GM19043 (cell line): ENCODE data around the gene MYH9.

ENCODE experiments used
- ATAC-seq: cut with Tn5 transposase; IDR thresholded peaks from one replicate; pipeline ENCODE4 v1.9.1; 2021; ENCODE audit warnings: low read depth; ENCODE audit not compliant: unreplicated experiment

Gene MYH9

DNA sequence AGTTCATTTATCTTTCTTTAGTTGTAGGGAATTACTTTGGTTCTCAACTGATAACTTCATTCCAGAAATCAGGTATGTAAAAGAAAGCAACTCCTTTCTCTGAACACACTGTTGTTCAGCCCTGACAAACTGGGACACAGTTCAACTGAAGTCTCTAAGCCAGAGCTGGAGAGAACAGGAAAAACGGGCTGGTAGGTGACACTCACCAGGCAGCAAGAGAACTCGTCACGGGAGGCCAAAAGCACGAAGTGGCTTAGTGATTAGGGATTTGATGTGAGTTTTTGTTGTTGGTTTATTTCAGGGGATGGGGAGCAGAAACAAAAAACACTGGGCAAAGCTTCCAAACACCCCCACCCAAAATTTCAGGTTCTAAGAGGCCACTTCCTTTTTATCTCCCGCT, 54.1 kb downstream of the MYH9 start:
- ATAC-seq = no peak

- ATAC-seq = no peak
These were observed 55.0 kb downstream of the MYH9 start for GRCh38 chr22:36332623-36333332.

DNA sequence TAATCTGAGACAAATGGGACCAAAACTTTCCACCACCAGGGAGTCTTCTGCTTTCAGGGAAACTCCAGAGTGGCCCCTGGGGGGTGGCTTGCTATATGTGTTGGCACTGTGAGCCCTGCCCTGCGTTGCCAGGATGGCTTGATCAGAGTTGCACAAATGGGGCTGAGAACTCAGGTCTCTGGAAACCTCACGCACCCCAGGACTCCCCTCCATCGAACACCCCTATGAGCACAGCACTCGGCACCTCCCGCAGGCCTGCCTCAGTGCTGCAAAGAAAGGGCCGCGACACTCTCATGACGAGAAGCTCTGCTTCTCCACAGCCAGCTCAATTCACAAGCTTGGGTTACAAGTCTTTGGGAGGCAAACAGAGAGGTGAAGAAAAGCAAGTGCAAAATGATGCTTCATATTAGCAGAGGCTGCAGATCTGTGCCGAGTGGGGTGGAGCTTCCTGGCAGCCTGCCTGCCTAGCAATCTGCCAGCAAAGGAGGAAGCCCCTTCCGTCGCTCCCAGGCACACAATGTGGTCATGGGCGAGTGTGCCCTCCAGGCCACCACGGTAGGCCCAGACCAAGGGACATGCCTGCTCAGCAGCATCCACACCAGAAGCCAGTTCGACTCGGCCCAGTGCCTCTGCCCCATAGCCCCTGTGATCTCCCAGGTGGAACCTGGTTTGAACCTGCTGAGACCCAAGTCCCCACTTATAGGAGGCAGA, 55.7 kb downstream of the MYH9 start:
- no peak for ATAC-seq

GRCh38 chr22:36331306-36331911, 56.4 kb downstream of the MYH9 start:
- peak; percentile 53 for ATAC-seq

DNA sequence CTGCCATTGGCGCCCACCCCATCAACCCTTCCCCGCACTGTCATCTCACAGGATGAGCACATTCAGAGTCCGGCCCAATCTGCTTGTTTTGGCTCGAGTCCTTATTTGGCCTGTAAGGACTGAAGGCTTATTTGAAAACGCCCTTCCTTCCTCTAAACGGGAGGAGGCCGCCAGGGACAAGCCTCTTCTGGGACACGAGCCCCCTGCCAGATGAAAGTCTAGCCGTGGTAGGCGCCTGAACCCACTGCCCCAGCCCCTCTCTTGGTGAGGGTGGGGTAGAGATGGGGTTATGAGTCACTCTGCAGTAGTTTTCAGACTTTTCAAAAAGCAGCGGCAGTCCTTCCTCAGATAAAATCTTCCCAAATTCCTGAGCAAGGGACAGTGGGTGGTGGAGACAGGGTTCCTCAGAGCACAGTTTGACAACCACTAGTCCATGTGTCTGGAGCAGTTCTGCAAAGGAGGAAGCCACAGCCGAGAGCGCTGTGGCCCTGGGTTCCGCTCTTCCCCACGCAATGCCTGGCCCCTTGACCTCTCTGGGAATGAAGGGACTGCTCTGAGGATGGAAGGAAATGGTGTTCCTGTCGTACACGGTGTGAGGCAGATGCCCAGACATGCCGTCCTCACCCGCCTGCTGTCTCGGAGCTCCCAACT, 57.0 kb downstream of the MYH9 start:
- no peak for ATAC-seq

DNA sequence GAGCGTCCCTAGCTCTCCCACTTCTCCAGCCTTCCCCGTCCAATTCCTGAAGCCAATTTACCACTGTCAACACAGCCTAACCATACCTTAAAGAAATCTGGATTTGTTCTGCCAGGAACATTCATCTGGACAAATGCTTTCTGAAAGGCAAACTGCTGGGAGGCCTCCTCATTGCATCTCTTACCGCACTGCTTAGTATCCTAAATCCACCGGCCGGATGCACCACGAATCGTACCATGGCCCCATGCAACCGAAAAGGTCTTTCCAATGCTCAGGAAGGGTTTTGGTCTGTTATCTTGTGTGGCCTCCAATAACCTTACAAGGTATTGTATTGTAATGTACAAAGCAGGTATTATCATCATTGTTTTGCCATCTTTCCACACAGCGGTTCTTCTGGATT, 57.6 kb downstream of the MYH9 start:
- no peak for ATAC-seq

DNA sequence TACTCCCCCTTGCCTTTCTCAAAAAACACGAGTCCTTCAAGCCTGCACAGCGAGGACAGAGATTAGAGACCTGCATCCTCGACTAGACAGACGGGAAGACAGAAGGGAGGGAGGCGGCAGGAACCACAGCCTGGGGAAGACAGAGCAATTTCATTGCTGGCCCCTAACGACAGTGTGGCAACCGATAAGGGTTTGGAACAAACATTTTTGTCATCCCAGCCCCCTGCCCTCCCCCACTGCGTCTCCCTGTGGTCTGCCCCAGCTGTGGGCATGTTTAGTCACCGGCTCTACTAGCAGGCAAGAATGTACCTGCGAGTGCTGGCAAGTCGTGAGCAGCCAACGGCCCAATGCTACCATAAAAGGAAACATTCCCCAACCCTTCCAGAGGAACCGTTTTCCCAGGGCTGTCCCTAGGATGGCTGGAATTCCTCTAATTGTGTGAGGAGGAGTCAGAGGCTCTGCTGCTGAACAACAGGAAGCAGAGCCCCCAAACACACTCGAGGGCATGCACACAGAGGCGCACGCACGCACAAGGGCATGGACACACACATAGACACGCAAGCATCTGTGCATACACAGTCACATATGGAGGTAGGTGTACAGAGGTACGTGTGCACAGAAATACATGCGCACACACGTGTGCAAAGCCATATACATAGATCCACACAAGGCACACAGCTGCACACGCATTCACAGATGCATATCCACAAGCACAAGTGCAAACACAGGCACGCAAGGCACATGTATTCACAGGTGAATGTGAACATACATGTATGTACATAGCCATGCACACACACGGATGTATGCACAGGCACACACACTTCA, 58.3 kb downstream of the MYH9 start:
- no peak for ATAC-seq

- ATAC-seq = no peak
These were observed 59.0 kb downstream of the MYH9 start for GRCh38 chr22:36328635-36329253.

- ATAC-seq = no peak
These were observed 59.7 kb downstream of the MYH9 start for GRCh38 chr22:36327922-36328551.

DNA sequence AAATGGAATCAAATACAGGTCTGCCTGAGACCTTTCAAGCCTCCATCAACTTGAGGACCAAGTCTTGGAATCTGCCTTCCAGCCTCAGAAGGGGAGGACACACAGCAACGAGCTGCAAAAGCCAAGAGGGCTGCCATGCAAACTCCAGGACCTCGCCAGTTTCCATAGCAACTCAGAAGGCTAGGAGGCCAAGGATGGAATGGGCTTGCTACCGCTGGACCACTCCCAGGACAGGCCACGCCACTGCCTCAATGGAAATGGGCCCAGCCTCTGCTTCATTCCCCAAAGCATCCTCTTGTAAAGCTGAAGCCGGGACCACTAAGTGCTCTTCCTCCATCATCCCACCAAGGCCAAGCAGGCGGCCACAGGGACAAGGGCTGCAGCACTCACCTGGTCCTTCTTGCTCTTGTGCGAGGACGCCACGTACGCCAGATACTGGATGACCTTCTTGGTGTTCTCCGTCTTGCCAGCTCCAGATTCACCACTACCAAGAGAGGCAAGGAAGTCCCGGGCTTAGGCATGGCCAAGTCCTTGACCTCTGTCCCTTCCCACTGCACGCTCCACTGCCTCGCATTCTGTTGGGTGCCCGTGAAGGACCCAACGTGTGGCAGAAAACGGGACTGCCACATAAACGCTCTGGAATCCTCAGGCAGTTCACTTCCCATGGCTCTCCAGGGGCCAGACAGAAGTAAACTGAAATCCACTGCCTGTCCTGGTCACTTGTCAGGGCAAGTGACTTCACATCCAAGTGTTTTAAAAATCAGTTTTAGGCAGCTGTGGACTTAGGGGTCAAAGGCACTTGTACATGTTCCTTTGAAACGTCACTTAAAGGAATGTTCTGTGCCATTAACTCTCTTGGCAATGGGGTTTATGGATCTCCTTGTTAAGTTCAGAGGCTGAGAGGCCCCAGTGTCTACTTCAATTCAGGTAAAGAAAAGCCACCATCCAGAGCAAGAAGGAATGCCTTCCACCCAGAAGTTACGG, 61.3 kb downstream of the MYH9 start:
- ATAC-seq = no peak

DNA sequence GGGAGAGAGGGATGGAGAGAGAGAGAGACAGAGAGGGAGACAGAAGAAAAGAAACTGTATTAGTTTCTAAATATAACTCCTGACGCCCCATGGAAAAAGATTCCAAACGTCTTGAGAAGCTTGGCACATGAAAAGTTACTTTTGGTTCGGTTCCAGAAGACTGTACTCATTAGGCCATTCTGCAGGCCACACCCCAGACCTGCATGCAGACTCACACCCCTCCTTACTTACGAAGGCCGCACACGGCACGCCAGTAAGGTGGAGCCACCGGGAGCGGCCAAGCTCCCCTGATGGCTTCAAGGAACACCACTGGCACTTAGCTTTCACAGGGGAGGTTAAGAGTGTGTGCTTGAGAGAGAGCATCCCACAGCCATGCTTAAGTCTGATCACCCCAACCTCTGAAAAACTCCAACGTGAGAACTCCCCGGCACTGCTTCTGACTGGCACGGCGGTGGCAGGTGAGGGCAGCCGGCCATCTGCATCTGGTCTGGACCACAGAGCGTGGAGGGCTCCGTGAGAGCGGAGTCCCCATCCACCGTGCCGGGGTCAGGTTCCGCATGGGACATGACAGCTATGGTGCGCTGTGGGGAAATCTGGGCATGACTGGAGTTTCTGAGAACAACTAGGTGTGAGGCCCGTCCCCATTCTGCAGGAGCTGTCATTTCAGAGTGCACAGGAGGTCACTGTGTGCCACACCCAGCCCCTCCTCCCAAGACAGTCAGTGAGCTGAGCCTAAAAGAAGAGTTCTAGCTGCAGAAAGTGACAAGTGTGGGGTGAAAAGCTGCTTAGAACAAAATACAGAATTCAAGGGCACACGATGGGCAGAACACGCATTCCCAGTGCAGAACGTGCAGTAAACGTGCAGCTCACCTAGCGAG, 62.4 kb downstream of the MYH9 start:
- no peak for ATAC-seq

DNA sequence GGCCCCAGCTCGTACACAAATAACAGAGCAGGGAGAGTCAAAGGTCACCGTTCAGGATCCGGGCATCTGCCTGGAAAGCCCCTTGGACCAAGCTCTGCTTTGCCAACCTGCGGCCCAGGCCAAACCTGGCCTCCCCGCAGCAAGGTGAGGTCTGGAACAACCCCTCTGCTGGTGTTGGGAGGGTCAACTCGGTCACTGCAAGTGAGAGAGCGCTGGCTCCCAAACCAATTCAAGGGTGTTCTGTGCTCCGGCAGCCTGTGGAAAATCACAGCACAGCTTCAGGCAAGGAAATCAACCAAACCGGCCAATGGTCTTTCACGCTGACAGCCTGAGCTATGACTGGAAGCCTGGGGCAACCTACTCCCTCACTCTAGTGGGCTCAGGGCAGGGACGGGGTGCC, 63.4 kb downstream of the MYH9 start:
- ATAC-seq = no peak

GRCh38 chr22:36323855-36324331, 63.9 kb downstream of the MYH9 start:
- ATAC-seq = no peak

GRCh38 chr22:36323182-36323854, 64.4 kb downstream of the MYH9 start:
- no peak for ATAC-seq

DNA sequence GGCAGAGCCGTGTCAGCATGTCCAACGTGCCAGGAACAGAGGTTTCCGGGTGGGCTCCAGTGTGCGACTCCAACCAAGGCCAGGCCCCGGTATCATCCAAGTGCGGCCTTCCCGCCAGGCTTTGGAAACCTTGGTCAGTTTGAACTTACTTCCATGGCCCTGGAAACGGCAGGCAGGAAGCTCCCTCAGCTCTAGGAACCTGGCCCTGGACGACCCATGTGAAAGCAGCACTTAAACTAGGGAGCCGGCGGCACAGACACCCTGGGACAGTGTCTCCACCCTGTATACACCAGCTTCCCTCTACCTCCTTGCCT, 65.2 kb downstream of the MYH9 start:
- no peak for ATAC-seq

- no peak for ATAC-seq
These were observed 65.8 kb downstream of the MYH9 start for GRCh38 chr22:36321797-36322601.
